Measurements from ENCODE around the gene MANSC1.

Gene MANSC1

DNA sequence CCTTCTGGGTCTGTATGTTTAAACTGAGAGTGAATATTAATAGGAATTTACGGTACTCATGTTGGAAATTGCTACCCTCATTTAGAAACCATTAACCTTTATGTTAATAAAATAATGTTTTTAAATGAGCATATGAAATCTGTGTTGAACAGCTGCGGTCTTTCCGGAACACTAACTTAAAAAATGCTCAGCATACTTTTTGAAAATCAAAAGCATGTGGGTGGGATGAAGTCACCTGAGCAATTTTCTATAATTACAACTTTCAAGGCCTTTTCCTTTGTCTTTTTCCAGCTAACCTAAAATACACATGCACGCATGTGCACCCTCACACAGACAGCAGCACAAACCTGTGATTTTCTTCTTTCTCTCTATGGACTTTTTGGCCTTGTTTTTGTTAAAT lies 46.7 kb upstream of the MANSC1 start:
- Histone ChIP-seq H3K27me3 (ENCODE audit: low read depth, low read length) (no peaks in the 10 kb centered on the region), H3K27ac (ENCODE audit: low read length) (no peak overlapping the region), H4K20me1 (ENCODE audit: insufficient read depth, low read length) (no peaks in the 10 kb centered on the region), H3K36me3 (replicated peaks; ENCODE audit: low read depth, low read length) (no peaks in the 10 kb centered on the region), H3K79me2 (ENCODE audit: low read length) (no peaks in the 10 kb centered on the region), H3K9ac (ENCODE audit: low read length) (no peak overlapping the region), H2AFZ (ENCODE audit: low read depth, low read length) (no peak overlapping the region), H3K4me1 (ENCODE audit: low read length) (no peaks in the 10 kb centered on the region), H3K4me3 (ENCODE audit: low read length) (no peak overlapping the region), H3K4me2 (ENCODE audit: low read length) (no peak overlapping the region), H3K9me3 (ENCODE audit: insufficient read depth, low read length) (no peaks in the 10 kb centered on the region)
- no peak for TF ChIP-seq CTCF (IDR thresholded peaks at IDR 0.05; ENCODE audit: low read depth, low read length)

DNA sequence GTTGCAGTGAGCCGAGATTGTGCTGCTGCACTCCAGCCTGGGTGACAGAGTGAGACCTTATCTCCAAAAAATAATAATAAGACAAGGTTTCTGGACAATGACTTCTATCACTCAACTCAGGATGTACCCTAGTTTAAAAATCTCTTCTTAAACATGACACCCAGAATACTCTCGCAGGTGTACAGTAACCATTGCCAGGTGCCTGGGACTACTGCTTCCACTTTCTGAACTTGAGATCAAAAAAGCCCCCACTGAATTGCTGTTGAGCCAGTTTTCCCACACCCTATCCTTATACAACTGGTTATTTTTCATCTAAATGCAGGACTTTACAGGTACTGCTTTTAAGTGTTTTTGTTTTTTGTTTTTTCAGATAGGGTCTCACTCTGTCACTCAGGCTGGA lies 43.1 kb upstream of the MANSC1 start:
- H3K79me2 ChIP-seq (ENCODE audit: low read length): no peaks in the 10 kb centered on the region
- H3K9me3 ChIP-seq (ENCODE audit: insufficient read depth, low read length): no peaks in the 10 kb centered on the region
- TF ChIP-seq EZH2phosphoT487 (IDR thresholded peaks at IDR 0.05; ENCODE audit: low read depth) (no peak), CTCF (IDR thresholded peaks at IDR 0.05; ENCODE audit: low read depth, low read length) (no peak)
- no peak overlapping the region for H3K4me3 ChIP-seq (ENCODE audit: low read length)
- no peak overlapping the region for H3K4me2 ChIP-seq (ENCODE audit: low read length)
- no peaks in the 10 kb centered on the region for H4K20me1 ChIP-seq (ENCODE audit: insufficient read depth, low read length)
- no peaks in the 10 kb centered on the region for H3K27me3 ChIP-seq (ENCODE audit: low read depth, low read length)
- no peak overlapping the region for H3K9ac ChIP-seq (ENCODE audit: low read length)
- no peaks in the 10 kb centered on the region for H3K36me3 ChIP-seq (replicated peaks; ENCODE audit: low read depth, low read length)
- H2AFZ ChIP-seq (ENCODE audit: low read depth, low read length): no peak overlapping the region
- H3K4me1 ChIP-seq (ENCODE audit: low read length): no peaks in the 10 kb centered on the region
- no peak overlapping the region for H3K27ac ChIP-seq (ENCODE audit: low read length)

DNA sequence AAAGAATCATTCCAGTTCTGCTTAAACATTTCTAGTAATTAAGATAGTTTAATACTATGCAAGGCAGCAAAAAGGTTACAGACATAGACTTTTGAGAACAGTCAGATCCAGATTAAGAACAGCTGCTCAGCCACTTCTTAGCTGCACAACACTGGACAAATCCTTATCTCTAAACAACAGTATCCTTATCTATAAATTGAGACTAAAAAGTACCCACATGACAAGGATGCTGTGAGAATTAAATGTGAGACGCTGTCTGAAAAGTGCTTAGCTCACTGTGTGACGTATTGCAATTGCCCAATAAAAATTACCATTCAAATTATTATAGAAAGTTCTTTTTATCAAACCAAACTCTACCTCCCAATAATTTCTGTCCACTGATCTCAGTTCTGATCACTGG lies 42.4 kb upstream of the MANSC1 start:
- Histone ChIP-seq H4K20me1 (ENCODE audit: insufficient read depth, low read length) (no peaks in the 10 kb centered on the region), H3K9ac (ENCODE audit: low read length) (no peak overlapping the region), H3K4me1 (ENCODE audit: low read length) (no peaks in the 10 kb centered on the region), H3K27me3 (ENCODE audit: low read depth, low read length) (no peaks in the 10 kb centered on the region), H2AFZ (ENCODE audit: low read depth, low read length) (no peak overlapping the region), H3K4me2 (ENCODE audit: low read length) (no peak overlapping the region), H3K36me3 (replicated peaks; ENCODE audit: low read depth, low read length) (no peaks in the 10 kb centered on the region), H3K79me2 (ENCODE audit: low read length) (no peaks in the 10 kb centered on the region), H3K4me3 (ENCODE audit: low read length) (no peak overlapping the region), H3K27ac (ENCODE audit: low read length) (no peak overlapping the region), H3K9me3 (ENCODE audit: insufficient read depth, low read length) (no peaks in the 10 kb centered on the region)
- no peak for TF ChIP-seq CTCF (IDR thresholded peaks at IDR 0.05; ENCODE audit: low read depth, low read length)
- TF ChIP-seq EZH2phosphoT487 (IDR thresholded peaks at IDR 0.05; ENCODE audit: low read depth): no peak

GRCh38 chr12:12387501-12387900 lies 37.5 kb upstream of the MANSC1 start:
- H3K4me3 ChIP-seq (ENCODE audit: low read length): no peak overlapping the region
- H2AFZ ChIP-seq (ENCODE audit: low read depth, low read length): no peak overlapping the region
- H3K4me1 ChIP-seq (ENCODE audit: low read length): no peaks in the 10 kb centered on the region
- no peaks in the 10 kb centered on the region for H3K79me2 ChIP-seq (ENCODE audit: low read length)
- no peaks in the 10 kb centered on the region for H4K20me1 ChIP-seq (ENCODE audit: insufficient read depth, low read length)
- no peaks in the 10 kb centered on the region for H3K9me3 ChIP-seq (ENCODE audit: insufficient read depth, low read length)
- H3K27me3 ChIP-seq (ENCODE audit: low read depth, low read length): no peaks in the 10 kb centered on the region
- TF ChIP-seq EZH2phosphoT487 (IDR thresholded peaks at IDR 0.05; ENCODE audit: low read depth) (no peak), CTCF (IDR thresholded peaks at IDR 0.05; ENCODE audit: low read depth, low read length) (no peak)
- no peak overlapping the region for H3K4me2 ChIP-seq (ENCODE audit: low read length)
- H3K27ac ChIP-seq (ENCODE audit: low read length): no peak overlapping the region
- no peak overlapping the region for H3K9ac ChIP-seq (ENCODE audit: low read length)
- H3K36me3 ChIP-seq (replicated peaks; ENCODE audit: low read depth, low read length): no peaks in the 10 kb centered on the region

All from OCI-LY3 (cell line).